ENCODE measurements around the gene TAGLN3. TPM values are rescaled to one million over a fixed set of nuclear protein-coding genes. Genes with fewer than 3 reads are reported as not detected.

The TAGLN3 gene
- total RNA-seq, 1 donor from 2014 or later: not detected

DNA sequence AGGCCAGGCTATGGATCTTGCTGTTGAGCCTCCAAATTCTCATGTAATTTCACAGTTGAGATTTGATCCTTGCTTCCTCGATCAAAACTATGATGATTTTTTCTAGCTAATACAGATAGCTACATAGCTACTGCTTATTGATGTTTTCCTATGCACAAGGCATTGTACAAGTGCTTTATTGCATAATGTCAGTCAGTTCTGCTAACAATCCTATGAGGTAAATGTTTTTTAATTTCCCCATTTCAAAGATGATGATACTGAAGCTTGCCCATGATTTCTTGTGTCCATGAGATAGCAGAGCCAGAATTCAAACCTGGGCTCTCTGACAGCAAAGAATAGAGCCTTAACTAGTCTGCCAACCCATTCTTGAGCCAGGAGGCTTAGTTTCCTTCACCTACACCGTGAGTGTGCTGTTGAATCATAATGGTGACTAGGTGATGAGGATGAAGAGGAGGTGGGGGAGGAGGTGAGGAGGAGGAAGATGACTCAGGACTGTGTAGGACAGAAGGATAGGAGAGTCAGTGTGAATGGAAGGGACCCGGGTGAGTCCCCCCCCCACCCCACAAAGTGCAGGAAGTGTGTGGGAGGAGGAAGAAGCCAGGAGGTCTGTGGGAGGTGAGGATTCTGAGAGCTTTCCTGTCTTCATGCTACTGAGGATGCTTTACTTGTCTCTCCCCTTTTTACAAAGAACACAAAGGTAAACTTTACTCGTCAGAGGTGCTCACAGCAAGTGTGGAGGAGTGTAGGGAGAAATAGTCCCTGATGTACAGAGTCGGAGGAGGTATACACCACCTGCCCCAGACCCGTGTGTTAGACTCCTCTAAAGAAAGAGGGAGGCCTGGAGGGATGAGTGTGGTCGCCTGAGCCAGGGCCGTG lies 3.6 kb downstream of the TAGLN3 start:
- DNase-seq (no peak), ATAC-seq (ENCODE audit: poor library complexity) (no peak)
- intact Hi-C loops (cut with DNase I): no loop called here

- intact Hi-C loops (cut with DNase I): no loop called here
- ATAC-seq (ENCODE audit: poor library complexity): no peak
- DNase-seq: no peak
Observed at GRCh38 chr3:112003321-112004080, 4.8 kb downstream of the TAGLN3 start.

DNA sequence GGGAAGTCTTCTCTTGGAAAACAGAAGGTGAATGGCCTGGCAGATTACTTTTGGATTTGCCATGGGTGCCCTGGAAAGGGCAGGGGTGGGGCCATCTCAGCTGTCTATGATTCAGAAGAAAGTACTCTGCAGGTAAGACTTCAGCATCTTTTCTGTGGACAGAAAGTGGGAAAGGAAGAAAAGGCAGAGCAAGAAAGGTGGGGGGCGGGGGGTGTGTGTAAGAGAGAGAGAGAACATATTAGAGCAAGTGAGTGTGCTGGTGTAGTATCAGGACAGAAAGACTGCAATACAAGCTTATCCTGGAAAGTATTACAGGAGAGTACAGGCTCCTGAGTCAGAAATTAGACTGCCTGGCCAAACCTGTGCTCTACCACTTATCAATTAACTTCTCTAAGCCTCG lies 5.5 kb downstream of the TAGLN3 start:
- ATAC-seq (ENCODE audit: poor library complexity) (no peak), DNase-seq (no peak)
- intact Hi-C loops (cut with DNase I): no loop called here

GRCh38 chr3:112004669-112005068 lies 5.9 kb downstream of the TAGLN3 start:
- DNase-seq (no peak), ATAC-seq (ENCODE audit: poor library complexity) (no peak)
- intact Hi-C loops (cut with DNase I): no loop called here

DNA sequence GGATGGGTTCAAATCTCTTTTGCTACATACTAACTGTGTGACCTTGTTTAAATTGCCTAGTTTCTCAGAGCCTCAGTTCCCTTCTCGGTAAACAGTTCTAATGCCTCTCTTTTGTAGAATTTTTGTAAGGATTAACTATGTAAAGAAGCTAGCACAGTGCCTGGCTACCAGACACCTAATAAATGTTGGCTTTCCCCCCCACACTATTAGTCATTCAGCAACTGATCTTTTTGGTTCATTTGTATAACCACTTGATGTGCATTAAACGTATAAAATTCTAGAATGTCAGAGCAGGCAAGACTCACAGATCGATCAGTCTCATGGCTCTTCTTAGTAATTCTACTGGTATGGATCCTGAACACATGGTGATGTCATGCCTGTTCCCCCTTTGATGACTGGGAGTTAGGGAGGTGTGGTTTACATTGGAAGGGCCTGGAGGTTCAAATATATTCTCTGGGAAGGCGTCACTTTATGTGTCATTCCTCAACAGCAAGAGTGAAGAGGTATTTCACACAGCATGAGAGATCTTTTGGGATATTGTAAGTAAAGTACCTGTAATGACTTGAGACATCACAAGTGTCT lies 6.5 kb downstream of the TAGLN3 start:
- intact Hi-C loops (cut with DNase I): no loop called here
- no peak for DNase-seq
- ATAC-seq (ENCODE audit: poor library complexity): no peak

DNA sequence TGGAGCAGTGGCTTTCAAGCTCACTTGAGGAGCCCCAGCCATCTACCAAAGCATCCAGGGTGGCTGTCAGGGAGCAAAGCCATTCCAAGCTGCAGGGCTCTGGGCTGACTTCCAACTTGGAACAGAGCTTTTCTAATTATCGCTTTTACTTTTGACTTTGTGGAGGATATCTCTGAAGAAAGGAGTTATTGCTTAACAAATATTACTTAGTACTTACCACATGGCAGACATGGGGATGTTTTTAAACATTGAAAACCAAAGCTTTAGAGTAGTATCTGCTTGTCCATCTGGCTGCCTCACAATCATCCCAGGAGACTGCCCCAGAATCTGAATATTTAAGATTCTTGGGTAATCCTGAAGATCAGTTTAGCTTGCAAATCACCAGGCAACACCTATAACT lies 8.9 kb downstream of the TAGLN3 start:
- ATAC-seq (ENCODE audit: poor library complexity) (peak; percentile 50), DNase-seq (peak; percentile 46)
- intact Hi-C loops (cut with DNase I): no loop called here

GRCh38 chr3:112009670-112010069 lies 10.9 kb downstream of the TAGLN3 start:
- ATAC-seq (ENCODE audit: poor library complexity) (no peak), DNase-seq (no peak)
- intact Hi-C loops (cut with DNase I): no loop called here

DNA sequence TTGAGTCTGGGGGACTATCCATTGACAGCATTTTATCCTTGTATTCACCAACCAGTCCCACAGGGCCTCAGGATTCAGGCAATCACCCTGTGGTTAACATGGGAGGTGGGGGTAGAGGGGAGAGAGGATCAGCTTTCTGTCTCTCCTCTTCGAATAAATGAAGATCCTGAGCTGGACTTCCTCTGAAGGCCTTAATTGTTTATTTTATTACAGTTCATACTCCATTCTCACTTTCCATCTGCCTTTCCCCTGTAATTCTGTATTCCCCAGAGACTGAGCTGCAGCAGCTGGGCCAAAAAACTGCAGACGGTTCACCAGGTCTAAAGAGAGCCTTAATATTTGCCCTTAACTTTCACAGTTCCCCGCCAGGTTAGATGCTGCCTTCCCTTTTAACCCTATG lies 11.9 kb downstream of the TAGLN3 start:
- DNase-seq (no peak), ATAC-seq (ENCODE audit: poor library complexity) (no peak)
- intact Hi-C loops (cut with DNase I): no loop called here

DNA sequence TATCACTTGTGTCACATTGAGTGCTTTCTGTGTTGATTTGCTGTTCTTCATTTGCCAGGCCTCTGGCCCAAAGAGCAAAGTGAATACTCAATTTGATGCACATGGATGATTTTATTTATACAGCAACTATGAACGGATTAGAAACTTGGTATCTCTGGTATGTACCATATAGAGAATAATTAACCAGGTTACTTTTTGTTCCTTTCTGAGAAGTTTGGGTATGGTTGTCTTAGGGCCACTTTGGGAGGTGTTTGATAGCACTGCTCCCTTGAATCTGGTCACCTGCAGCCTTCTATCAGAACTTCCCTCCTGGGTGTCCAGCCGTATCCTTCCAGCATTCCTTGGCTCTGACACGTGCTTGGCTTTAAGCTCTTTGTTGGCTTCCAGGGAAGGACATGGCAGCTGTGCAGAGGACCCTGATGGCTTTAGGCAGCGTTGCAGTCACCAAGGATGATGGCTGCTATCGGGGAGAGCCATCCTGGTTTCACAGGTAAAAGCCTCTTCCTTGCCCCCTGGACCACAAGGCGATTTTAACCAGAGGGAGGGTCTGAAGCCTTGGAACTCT lies 12.7 kb downstream of the TAGLN3 start:
- no peak for ATAC-seq (ENCODE audit: poor library complexity)
- DNase-seq: no peak
- intact Hi-C loops (cut with DNase I): no loop called here

- intact Hi-C loops (cut with DNase I): no loop called here
- DNase-seq (no peak), ATAC-seq (ENCODE audit: poor library complexity) (peak; percentile 70)
Observed at GRCh38 chr3:112012205-112012992, 13.7 kb downstream of the TAGLN3 start.

GRCh38 chr3:112013058-112013783 lies 14.5 kb downstream of the TAGLN3 start:
- DNase-seq (peak; percentile 59), ATAC-seq (ENCODE audit: poor library complexity) (peak; percentile 93)
- intact Hi-C loops (cut with DNase I): no loop called here

DNA sequence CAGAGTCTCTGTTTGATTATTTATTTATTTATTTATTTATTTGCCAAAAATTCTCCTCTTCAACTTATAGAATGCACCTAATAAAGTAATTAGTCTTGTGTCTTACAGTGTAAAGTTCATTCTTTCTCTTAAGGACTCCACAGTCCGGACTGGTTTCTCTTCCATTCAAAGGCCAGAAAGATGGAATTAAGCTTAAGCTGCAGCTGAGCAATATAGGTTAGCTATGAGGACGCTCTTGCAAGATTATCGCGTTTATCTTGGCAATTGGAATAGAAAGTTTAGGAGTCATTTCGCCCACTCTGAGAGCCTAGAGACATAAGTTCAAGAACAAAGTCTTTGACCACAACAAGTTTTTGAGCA lies 15.0 kb downstream of the TAGLN3 start:
- intact Hi-C loops (cut with DNase I): no loop called here
- ATAC-seq (ENCODE audit: poor library complexity) (no peak), DNase-seq (no peak)

DNA sequence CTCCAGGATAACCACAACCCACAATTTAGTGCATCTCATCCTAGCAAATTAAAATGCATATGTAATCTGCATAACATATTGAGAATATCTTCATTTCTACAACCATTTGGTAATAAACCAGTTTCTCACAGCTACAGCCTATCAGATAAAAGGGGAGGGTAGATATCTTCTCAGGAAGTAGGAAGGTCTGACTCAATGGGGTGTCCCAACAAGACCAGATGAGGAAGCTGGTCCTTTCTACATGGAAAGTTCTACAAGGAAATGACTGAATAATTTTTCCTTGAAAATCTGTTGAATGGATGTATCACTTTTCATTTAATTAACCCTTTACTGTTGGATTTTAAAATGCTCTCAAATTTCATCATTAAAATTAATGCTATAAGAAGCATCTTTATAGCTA lies 18.4 kb downstream of the TAGLN3 start:
- DNase-seq: no peak
- no peak for ATAC-seq (ENCODE audit: poor library complexity)
- intact Hi-C loops (cut with DNase I): no loop called here

GRCh38 chr3:112018712-112019111 lies 20.0 kb downstream of the TAGLN3 start:
- intact Hi-C loops (cut with DNase I): no loop called here
- no peak for DNase-seq
- ATAC-seq (ENCODE audit: poor library complexity): no peak

- no peak for DNase-seq
- intact Hi-C loops (cut with DNase I): no loop called here
- no peak for ATAC-seq (ENCODE audit: poor library complexity)
Observed at GRCh38 chr3:112019716-112020115, 21.0 kb downstream of the TAGLN3 start.

DNA sequence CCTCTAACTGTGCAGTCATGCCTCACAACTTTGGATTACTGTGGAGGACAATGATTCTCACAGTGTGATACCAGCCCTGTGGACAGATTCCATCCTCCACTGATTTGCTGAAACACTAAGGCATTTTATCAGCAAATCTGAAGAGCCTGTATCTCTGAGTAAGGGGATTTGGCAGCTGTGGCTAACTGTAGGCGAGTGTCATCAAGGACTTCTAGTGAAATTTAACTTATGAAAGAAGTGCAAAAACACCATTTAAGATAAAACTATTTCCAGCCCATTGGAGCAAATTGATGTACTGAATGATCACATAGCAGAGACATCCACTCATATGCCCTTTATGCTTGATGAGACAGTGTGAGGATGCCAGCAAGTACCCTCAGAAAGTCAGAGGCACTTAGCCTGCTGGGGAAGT lies 22.0 kb downstream of the TAGLN3 start:
- ATAC-seq (ENCODE audit: poor library complexity) (no peak), DNase-seq (no peak)
- intact Hi-C loops (cut with DNase I): no loop called here

DNA sequence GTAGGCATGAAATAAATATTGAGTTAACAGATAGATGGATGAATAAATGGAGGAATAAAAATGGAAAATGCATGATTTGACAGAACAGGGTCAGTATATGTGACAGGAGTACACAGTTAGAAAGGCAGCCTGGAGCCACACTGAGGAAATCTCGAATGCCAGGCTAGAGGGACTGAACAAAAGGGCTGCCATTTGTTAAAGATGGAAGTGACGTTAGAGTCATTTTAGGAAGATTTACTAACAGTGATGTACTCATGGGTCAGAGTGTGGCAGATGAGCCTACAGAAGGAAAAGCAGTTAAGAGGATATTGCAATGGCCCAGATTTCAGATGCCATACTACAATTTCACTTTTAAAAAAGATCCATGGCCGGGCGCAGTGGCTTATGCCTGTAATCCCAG lies 28.4 kb downstream of the TAGLN3 start:
- ATAC-seq (ENCODE audit: poor library complexity): no peak
- no peak for DNase-seq
- intact Hi-C loops (cut with DNase I): no loop called here

- intact Hi-C loops (cut with DNase I): no loop called here
- ATAC-seq (ENCODE audit: poor library complexity): peak; percentile 91
- no peak for DNase-seq
Observed at GRCh38 chr3:112027826-112028225, 29.1 kb downstream of the TAGLN3 start.

Measured in Right ventricle myocardium superior (tissue), 1 donor.